ENCODE results near the gene SNED1. TPM values are rescaled to one million over a fixed set of nuclear protein-coding genes. Genes with fewer than 3 reads are reported as not detected.

SNED1 gene

GRCh38 chr2:241141214-241141770, 142.9 kb downstream of the SNED1 start:
- Histone ChIP-seq H3K4ac (ENCODE audit: low read depth, low read length) (no peak overlapping the region), H3K79me1 (ENCODE audit: low read length) (peaks cover 5% of the 10 kb centered on the region), H3K9ac (ENCODE audit: low read length) (no peak overlapping the region), H4K8ac (ENCODE audit: low read depth, low read length) (no peak overlapping the region), H2AK5ac (ENCODE audit: low read length) (no peak overlapping the region), H3K27ac (ENCODE audit: low read depth, low read length) (no peak overlapping the region), H3K4me2 (ENCODE audit: low read length) (no peak overlapping the region), H3K79me2 (ENCODE audit: control insufficient read depth, insufficient read depth, low read length) (no peaks in the 10 kb centered on the region), H3K27me3 (ENCODE audit: insufficient read depth, low read length, poor library complexity) (no peaks in the 10 kb centered on the region), H3K4me3 (ENCODE audit: low read length) (no peak overlapping the region), H2BK15ac (replicated peaks; ENCODE audit: low read depth) (no peak overlapping the region), H3K36me3 (ENCODE audit: control insufficient read depth, insufficient read depth, low read length) (no peaks in the 10 kb centered on the region), H2BK120ac (ENCODE audit: low read depth, low read length) (no peak overlapping the region), H3K56ac (ENCODE audit: low read length) (no peak overlapping the region), H3K23ac (ENCODE audit: low read length) (no peak overlapping the region), H4K5ac (ENCODE audit: low read length) (no peak overlapping the region), H3K18ac (ENCODE audit: low read length) (no peak overlapping the region), H2BK5ac (ENCODE audit: low read length) (no peak overlapping the region), H3K4me1 (ENCODE audit: control insufficient read depth, low read depth, low read length) (no peaks in the 10 kb centered on the region)
- WGBS (ENCODE audit: extremely low coverage, insufficient coverage, low lambda C conversion rate) = no CpG with 5 or more reads among the region's 14 CpGs
- no peak for DNase-seq

GRCh38 chr2:241142063-241142462, 143.6 kb downstream of the SNED1 start:
- Histone ChIP-seq H2BK15ac (replicated peaks; ENCODE audit: low read depth) (no peak overlapping the region), H4K5ac (ENCODE audit: low read length) (no peak overlapping the region), H3K4me1 (ENCODE audit: control insufficient read depth, low read depth, low read length) (no peaks in the 10 kb centered on the region), H4K8ac (ENCODE audit: low read depth, low read length) (no peak overlapping the region), H3K4me2 (ENCODE audit: low read length) (no peak overlapping the region), H3K79me2 (ENCODE audit: control insufficient read depth, insufficient read depth, low read length) (no peaks in the 10 kb centered on the region), H3K36me3 (ENCODE audit: control insufficient read depth, insufficient read depth, low read length) (no peaks in the 10 kb centered on the region), H2BK120ac (ENCODE audit: low read depth, low read length) (no peak overlapping the region), H3K56ac (ENCODE audit: low read length) (no peak overlapping the region), H2BK5ac (ENCODE audit: low read length) (no peak overlapping the region), H3K27ac (ENCODE audit: low read depth, low read length) (no peak overlapping the region), H3K79me1 (ENCODE audit: low read length) (peaks cover 7% of the 10 kb centered on the region), H3K9ac (ENCODE audit: low read length) (no peak overlapping the region), H3K23ac (ENCODE audit: low read length) (no peak overlapping the region), H3K4ac (ENCODE audit: low read depth, low read length) (no peak overlapping the region), H2AK5ac (ENCODE audit: low read length) (no peak overlapping the region), H3K18ac (ENCODE audit: low read length) (no peak overlapping the region), H3K4me3 (ENCODE audit: low read length) (no peak overlapping the region), H3K27me3 (ENCODE audit: insufficient read depth, low read length, poor library complexity) (no peaks in the 10 kb centered on the region)
- no CpG with 5 or more reads among the region's 6 CpGs for WGBS (ENCODE audit: extremely low coverage, insufficient coverage, low lambda C conversion rate)
- DNase-seq = no peak

GRCh38 chr2:241142593-241142992, 144.2 kb downstream of the SNED1 start:
- H4K5ac ChIP-seq (ENCODE audit: low read length) = no peak overlapping the region
- no peak overlapping the region for H3K9ac ChIP-seq (ENCODE audit: low read length)
- H3K4me3 ChIP-seq (ENCODE audit: low read length) = no peak overlapping the region
- no peak overlapping the region for H2AK5ac ChIP-seq (ENCODE audit: low read length)
- H3K79me1 ChIP-seq (ENCODE audit: low read length) = peaks cover 7% of the 10 kb centered on the region
- no peaks in the 10 kb centered on the region for H3K4me1 ChIP-seq (ENCODE audit: control insufficient read depth, low read depth, low read length)
- no peak overlapping the region for H2BK120ac ChIP-seq (ENCODE audit: low read depth, low read length)
- no peaks in the 10 kb centered on the region for H3K79me2 ChIP-seq (ENCODE audit: control insufficient read depth, insufficient read depth, low read length)
- H3K4me2 ChIP-seq (ENCODE audit: low read length) = no peak overlapping the region
- DNase-seq = no peak
- no peaks in the 10 kb centered on the region for H3K27me3 ChIP-seq (ENCODE audit: insufficient read depth, low read length, poor library complexity)
- no CpG with 5 or more reads among the region's 9 CpGs for WGBS (ENCODE audit: extremely low coverage, insufficient coverage, low lambda C conversion rate)
- no peaks in the 10 kb centered on the region for H3K36me3 ChIP-seq (ENCODE audit: control insufficient read depth, insufficient read depth, low read length)
- H2BK15ac ChIP-seq (replicated peaks; ENCODE audit: low read depth) = no peak overlapping the region
- H3K56ac ChIP-seq (ENCODE audit: low read length) = no peak overlapping the region
- no peak overlapping the region for H4K8ac ChIP-seq (ENCODE audit: low read depth, low read length)
- no peak overlapping the region for H3K4ac ChIP-seq (ENCODE audit: low read depth, low read length)
- H3K18ac ChIP-seq (ENCODE audit: low read length) = no peak overlapping the region
- H3K23ac ChIP-seq (ENCODE audit: low read length) = no peak overlapping the region
- H3K27ac ChIP-seq (ENCODE audit: low read depth, low read length) = no peak overlapping the region
- H2BK5ac ChIP-seq (ENCODE audit: low read length) = no peak overlapping the region

Small RNA genes lying within 50 kb of the gene (small RNA-seq; reads per million reads assigned to genes)
- not detected for gene AC005237.2 (ENCODE audit: insufficient read depth)
